ENCODE measurements around the gene PRPF38A.

- TF ChIP-seq CTCF (IDR thresholded peaks at IDR 0.05) (no peak), POLR2AphosphoS5 (IDR thresholded peaks at IDR 0.05; ENCODE audit: low read depth, low read length) (no peak), TCF7L2 (IDR thresholded peaks at IDR 0.05; ENCODE audit: low read depth, low read length) (no peak)
These were observed 22.0 kb downstream of the PRPF38A start for GRCh38 chr1:52426371-52426770.
